ENCODE results near the gene ZNF219. TPM values are rescaled to one million over a fixed set of nuclear protein-coding genes. Genes with fewer than 3 reads are reported as not detected.
A peak's percentile ranks its signal among the peaks of the same experiment; 100 is the strongest.

Gene ZNF219
- total and polyA plus RNA-seq, 2 of the 13 experiments (the other 11 are each of a cell fraction or from before 2014, with no cell fraction given) = 34.5 to 36.6 TPM

GRCh38 chr14:21102521-21103410, 4.3 kb upstream of the ZNF219 start (continued):
- TF ChIP-seq HMGXB4 (CRISPR knock-in tag; IDR thresholded peaks at IDR 0.05; ENCODE audit: borderline replicate concordance in 1 of 2, low read depth in 1 of 2) (no peak), ZNF17 (CRISPR knock-in tag; IDR thresholded peaks at IDR 0.05) (no peak), MBD4 (IDR thresholded peaks at IDR 0.05; ENCODE audit: borderline replicate concordance, low read length) (no peak), DNMT3B (CRISPR knock-in tag; conservative IDR thresholded peaks at IDR 0.05) (no peak), ARID2 (CRISPR knock-in tag; IDR thresholded peaks at IDR 0.05; ENCODE audit: borderline replicate concordance) (no peak), MTF1 (CRISPR knock-in tag; IDR thresholded peaks at IDR 0.05) (0 out of 2 replicates have a peak, but pooled peaks have one; percentile 28), ZSCAN21 (CRISPR knock-in tag; IDR thresholded peaks at IDR 0.05; ENCODE audit: borderline replicate concordance) (peak; percentile 100), ZSCAN20 (CRISPR knock-in tag; IDR thresholded peaks at IDR 0.05; ENCODE audit: borderline replicate concordance) (peak; percentile 50; the same call in 1 of the 2 replicates), ZZZ3 (CRISPR knock-in tag; IDR thresholded peaks at IDR 0.05; ENCODE audit: borderline replicate concordance) (peak; percentile 27; the same call in 1 of the 2 replicates), SAP130 (CRISPR knock-in tag; IDR thresholded peaks at IDR 0.05; ENCODE audit: low read depth) (0 out of 2 replicates have a peak, but pooled peaks have one; percentile 44), SNAPC5 (CRISPR knock-in tag; IDR thresholded peaks at IDR 0.05; ENCODE audit: borderline replicate concordance) (no peak), ZNF318 (CRISPR knock-in tag; IDR thresholded peaks at IDR 0.05) (peak; percentile 51; the same call in 1 of the 2 replicates), THAP11 (CRISPR knock-in tag; IDR thresholded peaks at IDR 0.05) (peak; percentile 84), NRL (CRISPR knock-in tag; IDR thresholded peaks at IDR 0.05; ENCODE audit: borderline replicate concordance) (no peak), SOX13 (IDR thresholded peaks at IDR 0.05) (no peak), SOX13 (CRISPR knock-in tag; conservative IDR thresholded peaks at IDR 0.05 in 1 of 2, IDR thresholded peaks at IDR 0.05 in 1 of 2) (0 out of 4 replicates have a peak, but pooled peaks of 1 of the 2 experiments have one; percentile 10)

Measured in HepG2 (cell line).